Right cardiac atrium (tissue), 5 donors: Measurements from ENCODE around the gene RFTN1. TPM values are rescaled to one million over a fixed set of nuclear protein-coding genes. Genes with fewer than 3 reads are reported as not detected.

ENCODE experiments used
- ATAC-seq, 2 donors: fragments of 200-7000 bp; cut with Tn5 transposase; one replicate each; pipeline versions ENCODE4 v1.8.0 to v1.9.1; 2020; ENCODE audit warnings: moderate library complexity in 2 of 2, mild to moderate bottlenecking in 1 of 2
- DNase-seq, 3 donors: peaks; one replicate each; pipeline ENCODE4 v3.0.0-alpha.2; 2020
- H3K27ac ChIP-seq: one replicate; pipeline ENCODE4 v1.5.1; 2013; ENCODE audit warnings: mild to moderate bottlenecking, low read length, control low read depth, moderate library complexity
- H3K27me3 ChIP-seq: one replicate; pipeline ENCODE4 v1.6.1; 2013; ENCODE audit not compliant: control insufficient read depth, insufficient read depth
- H3K4me1 ChIP-seq: one replicate; pipeline ENCODE4 v1.6.1; 2013; ENCODE audit warnings: low read length; ENCODE audit not compliant: control insufficient read depth, insufficient read depth
- H3K4me3 ChIP-seq: one replicate; pipeline ENCODE4 v1.5.1; 2013; ENCODE audit warnings: low read length, control low read depth
- H3K9me3 ChIP-seq: one replicate; pipeline ENCODE4 v1.6.1; 2013; ENCODE audit warnings: low read length; ENCODE audit not compliant: control insufficient read depth
- WGBS: extraction: QIAGEN DNeasy Blood & Tissue Kit; methylation state at CpG from one replicate; pipeline ENCODE4 v1.1.7; 2013; 5-methylcytosine and 5-hydroxymethylcytosine counted together
- intact Hi-C, 4 donors: fragments of 100-400 bp; cut with DNase I; formaldehyde crosslinking; loops; one replicate each; pipeline versions ENCODE4 v1.11.0 to v1.14.0; 2022 to 2023
- polyA plus RNA-seq: library from polyadenylated mRNA; stranded (reverse); fragments of 200-250 nt; gene quantifications from one replicate; pipeline ENCODE4 v1.2.3, GENCODE V29; 2013
- total RNA-seq, 4 donors: library from RNA; stranded (reverse); fragmentation: NEBNext Ultra II Directional; extraction: Animal tissue kit (Norgen Biotek cat#: 25700); gene quantifications; one replicate each; pipeline ENCODE4 v1.2.1, GENCODE V29; 2021
- donor health status: healthy with polysubstance abuse.
- donor health status: DM: no; HTN: yes; CAD: no.
- donor health status: DM: no; HTN: no; CAD: no.
- donor health status: DM: no; HTN: yes; CAD: no; lungs with severe emphysema.
- donor health status: DM: yes; HTN: yes; CAD: no.

RFTN1 gene
- total and polyA plus RNA-seq, 5 donors: 17.9 to 23.6 (median 21.2) TPM

DNA sequence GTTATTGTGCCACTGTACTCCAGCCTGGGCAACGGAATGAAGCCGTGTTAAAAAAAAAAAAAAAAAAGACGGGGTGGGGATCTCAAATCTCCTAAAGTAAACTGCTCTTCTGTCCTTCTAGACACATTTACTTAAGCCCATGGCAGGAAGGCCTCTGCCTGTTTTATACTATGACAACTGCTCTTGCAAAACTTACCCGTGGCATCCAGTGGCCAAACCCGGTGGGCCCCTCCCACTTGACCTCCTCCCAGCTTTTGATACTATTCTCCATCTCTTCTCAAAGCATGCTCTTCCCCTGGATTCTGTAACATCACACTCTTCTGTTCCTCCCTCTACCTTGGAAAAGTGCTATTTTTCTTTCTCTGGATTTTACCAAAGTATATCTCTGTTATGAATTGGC, 112.2 kb downstream of the RFTN1 start:
- H3K4me1 ChIP-seq: peaks cover 27% of the 10 kb centered on the region
- no peak overlapping the region for H3K4me3 ChIP-seq
- intact Hi-C loops: no loop called here
- H3K27ac ChIP-seq: no peak overlapping the region
- DNase-seq (peak in 2 of 3 donors; percentile 47 to 56), ATAC-seq (peak in 1 of 2 donors; percentile 18)
- H3K9me3 ChIP-seq: no peaks in the 10 kb centered on the region
- WGBS: 90% methylated on average over 5 of the region's 5 CpGs
- no peaks in the 10 kb centered on the region for H3K27me3 ChIP-seq

DNA sequence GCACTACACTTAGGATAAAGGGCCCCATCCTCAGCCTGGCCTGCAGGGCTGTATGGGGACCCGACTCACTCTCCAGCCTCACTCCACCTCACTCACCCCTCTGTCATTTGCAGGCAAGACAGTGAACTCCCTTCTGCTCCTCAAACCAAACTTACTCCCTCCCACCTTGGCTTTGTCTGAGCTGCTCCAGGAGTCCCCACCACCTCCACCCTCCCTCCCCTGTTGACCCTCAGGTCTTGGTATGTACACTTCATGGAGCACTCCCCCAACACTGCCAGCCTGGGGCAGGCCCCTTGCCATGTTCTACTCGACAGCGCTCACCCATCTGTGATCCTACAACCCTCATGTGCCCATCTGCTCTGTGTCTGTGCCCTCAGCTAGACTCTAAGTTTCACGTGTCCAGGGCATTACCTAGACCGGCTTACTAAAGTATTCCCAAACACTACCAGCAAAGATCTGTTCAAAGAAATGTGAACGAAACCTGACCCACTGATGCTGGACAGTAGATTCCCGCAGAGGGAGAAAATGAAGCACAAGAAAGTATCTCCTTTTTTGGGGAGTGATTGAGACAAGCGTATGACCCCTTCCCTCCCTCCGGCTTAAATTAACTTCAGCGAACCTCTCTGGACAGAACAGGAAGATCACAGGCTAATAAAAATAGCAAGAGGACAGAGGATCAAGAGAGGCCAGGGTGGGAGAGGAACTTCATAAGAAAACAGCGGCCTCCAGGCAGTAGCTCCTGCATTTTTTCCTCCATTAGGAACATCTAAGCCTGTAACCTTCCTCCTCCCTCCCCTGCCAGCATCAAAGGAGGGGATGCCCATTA, 113.2 kb downstream of the RFTN1 start:
- peaks cover 25% of the 10 kb centered on the region for H3K4me1 ChIP-seq
- no peaks in the 10 kb centered on the region for H3K9me3 ChIP-seq
- H3K27me3 ChIP-seq: no peaks in the 10 kb centered on the region
- H3K4me3 ChIP-seq: no peak overlapping the region
- DNase-seq (peak in 1 of 3 donors; percentile 42), ATAC-seq (peak in 1 of 2 donors; percentile 26)
- 77% methylated on average over 11 of the region's 11 CpGs for WGBS
- intact Hi-C loops: no loop called here
- peak overlapping the region; percentile 49 for H3K27ac ChIP-seq

DNA sequence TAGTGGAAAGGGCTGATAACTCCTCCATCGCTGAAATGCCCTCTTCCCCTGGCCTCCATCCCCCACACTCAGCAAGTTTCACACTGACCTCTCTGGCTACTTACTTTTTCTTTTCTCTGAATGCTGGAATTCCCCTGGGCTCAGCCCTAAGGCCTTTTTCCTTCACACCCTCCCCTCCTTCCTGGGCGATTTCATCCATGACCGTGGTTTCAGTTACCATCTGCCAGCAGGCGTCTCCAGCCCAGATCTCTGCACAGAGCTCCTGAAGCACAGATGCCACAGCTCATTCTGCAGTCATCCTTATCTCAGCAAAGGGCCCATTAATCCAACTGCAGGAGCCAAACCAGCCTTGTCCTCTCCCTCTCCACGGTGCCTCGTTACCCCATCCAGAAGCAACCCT, 114.0 kb downstream of the RFTN1 start:
- intact Hi-C loops: no loop called here
- no peaks in the 10 kb centered on the region for H3K27me3 ChIP-seq
- DNase-seq (peak; percentile 62 to 78 (median 76)), ATAC-seq (peak; percentile 84)
- WGBS: 29% methylated on average over 6 of the region's 6 CpGs
- H3K9me3 ChIP-seq: no peaks in the 10 kb centered on the region
- no peak overlapping the region for H3K27ac ChIP-seq
- H3K4me3 ChIP-seq: no peak overlapping the region
- H3K4me1 ChIP-seq: peaks cover 22% of the 10 kb centered on the region

DNA sequence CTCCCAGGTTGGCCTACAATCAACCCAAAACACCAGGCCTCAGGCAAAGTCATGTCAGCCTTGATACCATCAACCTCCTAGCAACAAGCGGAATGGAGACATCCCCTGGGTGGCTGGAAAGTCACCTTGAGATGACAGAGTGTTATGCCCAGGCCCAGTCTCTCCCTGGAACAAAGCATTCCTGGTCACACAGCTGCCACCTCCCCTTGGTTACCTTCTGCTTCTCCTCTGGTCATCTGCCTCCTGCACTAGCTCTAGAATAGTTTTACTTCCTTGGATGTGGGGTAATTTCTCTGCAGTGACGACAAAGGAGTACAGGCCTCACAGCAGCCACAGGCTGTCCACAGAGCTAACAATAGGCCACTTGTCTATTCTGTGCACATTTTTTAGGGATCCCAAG, 114.9 kb downstream of the RFTN1 start:
- no peaks in the 10 kb centered on the region for H3K9me3 ChIP-seq
- peaks cover 21% of the 10 kb centered on the region for H3K4me1 ChIP-seq
- intact Hi-C loops: no loop called here
- peak in 1 of 2 donors; percentile 50 for ATAC-seq
- H3K27me3 ChIP-seq: no peaks in the 10 kb centered on the region
- H3K27ac ChIP-seq: no peak overlapping the region
- no peak for DNase-seq
- WGBS: 25% methylated on average over 2 of the region's 2 CpGs
- no peak overlapping the region for H3K4me3 ChIP-seq

DNA sequence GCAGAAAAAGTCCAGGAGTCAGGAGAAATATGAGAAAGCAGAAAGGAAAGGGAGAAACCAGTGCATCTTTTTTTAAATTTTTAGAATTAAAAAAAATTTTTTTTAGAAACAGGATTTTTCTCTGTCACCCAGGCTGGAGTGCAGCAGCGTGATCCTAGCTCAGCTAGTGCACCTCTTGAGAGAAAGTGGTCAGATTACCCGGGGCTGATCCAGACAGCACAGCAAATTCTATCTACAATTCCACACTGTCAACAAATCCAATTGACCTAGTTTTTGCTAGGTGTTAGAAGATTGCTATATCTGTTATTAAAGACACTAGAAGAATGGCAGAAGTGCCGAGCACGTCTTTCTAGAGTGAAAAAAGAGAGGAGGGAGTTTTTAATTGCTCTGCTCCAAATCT, 117.3 kb downstream of the RFTN1 start:
- ATAC-seq: peak in 1 of 2 donors; percentile 37

DNA sequence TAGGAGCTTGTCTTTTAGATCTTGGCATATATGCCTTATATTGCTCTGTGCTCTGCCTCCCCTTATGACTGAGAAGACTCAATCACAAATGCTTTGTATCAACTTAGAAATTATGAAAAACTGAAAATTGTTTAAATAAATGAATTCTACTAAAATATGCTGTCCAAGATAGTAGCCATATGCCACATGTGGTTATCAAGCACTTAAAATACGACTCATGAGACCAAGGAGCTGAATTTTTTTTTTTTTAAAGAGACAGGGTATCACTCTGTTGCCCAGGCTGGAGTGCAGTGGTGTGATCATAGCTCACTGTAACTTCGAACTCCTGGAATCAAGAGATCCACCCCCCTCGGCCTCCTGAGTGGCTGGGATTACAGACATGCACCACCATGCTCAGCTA, 118.3 kb downstream of the RFTN1 start:
- intact Hi-C loops: no loop called here
- no peaks in the 10 kb centered on the region for H3K9me3 ChIP-seq
- H3K27me3 ChIP-seq: no peaks in the 10 kb centered on the region
- 25% methylated on average over 3 of the region's 3 CpGs for WGBS
- no peak overlapping the region for H3K27ac ChIP-seq
- DNase-seq (no peak), ATAC-seq (no peak)
- peaks cover 15% of the 10 kb centered on the region for H3K4me1 ChIP-seq
- no peak overlapping the region for H3K4me3 ChIP-seq

More for the DNA sequence above, 117.3 kb downstream of the RFTN1 start:
- DNase-seq: no peak
- intact Hi-C loops: no loop called here
- WGBS: 45% methylated on average over 4 of the region's 4 CpGs
- Histone ChIP-seq H3K9me3 (no peaks in the 10 kb centered on the region), H3K4me1 (peaks cover 23% of the 10 kb centered on the region), H3K4me3 (no peak overlapping the region), H3K27ac (no peak overlapping the region), H3K27me3 (no peaks in the 10 kb centered on the region)

DNA sequence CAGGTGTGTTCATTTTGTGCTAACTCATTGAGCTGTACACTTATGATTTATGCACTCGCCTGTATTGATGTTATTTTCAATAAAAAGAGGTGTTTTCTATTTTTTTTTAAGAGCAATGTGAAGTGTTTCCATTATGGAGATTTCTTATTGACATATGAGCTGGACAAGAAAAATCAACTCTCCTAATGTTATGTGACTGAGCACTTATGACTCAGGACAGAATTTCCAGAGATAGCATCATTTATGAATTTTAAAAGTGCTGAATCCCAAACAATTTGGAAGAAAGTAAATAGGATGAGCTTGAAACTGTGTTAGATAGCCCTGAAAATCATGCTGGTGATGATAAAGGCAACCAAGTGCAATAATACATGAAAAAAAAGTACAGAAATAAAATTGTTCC, 118.9 kb downstream of the RFTN1 start:
- H3K9me3 ChIP-seq: no peaks in the 10 kb centered on the region
- 0% methylated on average over 1 of the region's 1 CpG for WGBS
- no peak for DNase-seq
- H3K27me3 ChIP-seq: no peaks in the 10 kb centered on the region
- H3K27ac ChIP-seq: no peak overlapping the region
- no peak overlapping the region for H3K4me3 ChIP-seq
- intact Hi-C loops: no loop called here
- no peak for ATAC-seq
- H3K4me1 ChIP-seq: peaks cover 11% of the 10 kb centered on the region

DNA sequence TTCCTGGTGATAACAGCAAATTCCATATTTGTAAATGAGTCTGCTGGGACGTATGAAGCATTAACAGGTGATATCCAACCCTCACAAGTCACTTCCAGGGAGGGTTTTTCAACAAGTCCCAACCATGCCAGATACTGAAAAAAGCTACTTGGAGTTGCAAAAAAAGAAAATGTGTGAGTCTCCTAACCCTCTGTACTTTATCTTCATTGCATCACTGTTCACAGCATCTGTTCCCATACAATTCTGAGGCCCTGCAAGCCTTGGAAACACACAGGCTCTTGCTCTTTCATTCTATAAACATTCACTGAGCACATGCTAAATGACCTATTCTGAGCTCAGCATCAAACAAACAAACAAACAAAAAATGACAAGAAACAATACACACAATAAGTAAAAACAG, 120.8 kb downstream of the RFTN1 start:
- Histone ChIP-seq H3K27ac (no peak overlapping the region), H3K27me3 (no peaks in the 10 kb centered on the region), H3K4me1 (peaks cover 5% of the 10 kb centered on the region), H3K4me3 (no peak overlapping the region), H3K9me3 (no peaks in the 10 kb centered on the region)
- intact Hi-C loops: no loop called here
- ATAC-seq (no peak), DNase-seq (no peak)
- 49% methylated on average over 1 of the region's 1 CpG for WGBS

DNA sequence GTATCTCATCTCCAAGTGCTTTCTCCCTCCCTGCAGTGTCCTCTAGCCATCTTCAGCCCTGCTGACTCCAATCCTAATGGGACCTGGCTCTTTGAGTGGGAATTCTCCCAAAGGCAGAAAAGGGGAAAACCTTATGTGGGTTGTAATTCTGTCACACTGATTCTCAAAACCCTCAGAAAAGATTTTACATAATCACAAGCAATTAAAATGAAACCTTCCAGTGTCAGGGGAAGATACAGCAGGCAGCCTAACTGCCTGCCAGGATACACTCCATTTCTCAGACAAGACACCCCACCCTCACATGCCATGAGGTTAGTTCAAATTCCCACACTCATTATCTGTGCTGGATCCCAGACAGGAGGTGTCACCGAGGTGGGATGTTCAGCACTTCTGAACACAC, 121.4 kb downstream of the RFTN1 start:
- Histone ChIP-seq H3K27me3 (no peaks in the 10 kb centered on the region), H3K4me1 (peaks cover 7% of the 10 kb centered on the region), H3K27ac (no peak overlapping the region), H3K9me3 (no peaks in the 10 kb centered on the region), H3K4me3 (no peak overlapping the region)
- intact Hi-C loops: no loop called here
- peak in 1 of 2 donors; percentile 38 for ATAC-seq
- DNase-seq: no peak
- WGBS: 32% methylated on average over 1 of the region's 1 CpG

DNA sequence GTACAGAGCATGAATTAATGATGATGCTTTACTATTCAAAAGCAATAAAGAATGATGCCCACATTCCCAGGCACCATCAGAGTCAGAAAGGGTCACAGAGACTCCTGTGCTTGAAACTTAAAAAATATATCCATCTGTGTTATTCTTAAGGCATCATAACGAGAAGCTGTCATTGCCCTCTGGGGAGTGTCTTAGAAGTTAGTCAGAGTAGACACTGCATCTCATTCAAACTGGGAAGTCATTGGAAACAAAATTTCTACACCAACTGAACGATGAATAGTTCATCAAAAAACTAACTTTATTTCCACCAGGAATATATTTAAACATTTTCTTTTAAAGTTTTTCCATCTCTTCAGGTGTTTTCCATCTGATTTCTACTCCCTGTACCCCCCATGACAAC, 122.9 kb downstream of the RFTN1 start:
- ATAC-seq: no peak
- no peak overlapping the region for H3K27ac ChIP-seq

DNA sequence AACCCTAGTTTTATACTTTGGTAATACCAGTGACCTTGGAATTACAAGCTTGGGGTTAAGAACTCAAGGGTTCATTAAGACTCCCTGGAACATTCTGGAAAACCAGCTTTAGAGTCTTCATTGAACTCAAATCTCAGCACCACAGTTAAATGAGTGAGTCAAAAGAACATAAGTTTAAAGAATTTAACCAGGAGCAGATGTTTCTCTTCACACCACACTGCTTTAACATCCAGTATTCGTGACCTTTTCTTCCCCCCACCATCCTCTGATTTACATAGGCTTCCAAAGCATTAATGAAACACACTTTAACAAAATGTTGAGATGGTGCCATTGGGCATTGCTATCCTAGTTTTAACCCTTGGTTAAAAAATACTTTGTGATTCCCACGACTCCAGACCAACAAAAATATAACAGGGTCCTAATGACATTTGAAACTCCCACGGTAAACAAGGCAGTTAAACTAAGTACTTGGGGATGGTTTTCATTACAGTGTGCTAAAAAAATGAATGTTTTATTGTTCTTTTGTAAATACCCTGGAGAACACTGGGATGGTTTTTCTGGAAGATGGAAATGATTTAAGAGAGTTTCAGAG, 124.6 kb downstream of the RFTN1 start:
- Histone ChIP-seq H3K4me3 (no peak overlapping the region), H3K9me3 (no peaks in the 10 kb centered on the region), H3K4me1 (peaks cover 7% of the 10 kb centered on the region), H3K27me3 (no peaks in the 10 kb centered on the region), H3K27ac (no peak overlapping the region)
- DNase-seq: no peak
- ATAC-seq: peak in 1 of 2 donors; percentile 23
- intact Hi-C loops: no loop called here
- WGBS: 59% methylated on average over 3 of the region's 3 CpGs

More for the DNA sequence above, 122.9 kb downstream of the RFTN1 start:
- intact Hi-C loops: no loop called here
- DNase-seq: no peak
- WGBS: 65% methylated on average over 2 of the region's 2 CpGs
- Histone ChIP-seq H3K27me3 (no peaks in the 10 kb centered on the region), H3K9me3 (no peaks in the 10 kb centered on the region), H3K4me3 (no peak overlapping the region), H3K4me1 (peaks cover 7% of the 10 kb centered on the region)
